NCI-H345 treated with DMSO at 0.1 percent for 48 hours (cell line): ENCODE results near the gene GNB2.

Experiments used
- DNase-seq: peaks from one replicate; lab custom pipeline; 2025; ENCODE audit not compliant: unreplicated experiment; lab: John Stamatoyannopoulos, UW

GNB2 gene

DNA sequence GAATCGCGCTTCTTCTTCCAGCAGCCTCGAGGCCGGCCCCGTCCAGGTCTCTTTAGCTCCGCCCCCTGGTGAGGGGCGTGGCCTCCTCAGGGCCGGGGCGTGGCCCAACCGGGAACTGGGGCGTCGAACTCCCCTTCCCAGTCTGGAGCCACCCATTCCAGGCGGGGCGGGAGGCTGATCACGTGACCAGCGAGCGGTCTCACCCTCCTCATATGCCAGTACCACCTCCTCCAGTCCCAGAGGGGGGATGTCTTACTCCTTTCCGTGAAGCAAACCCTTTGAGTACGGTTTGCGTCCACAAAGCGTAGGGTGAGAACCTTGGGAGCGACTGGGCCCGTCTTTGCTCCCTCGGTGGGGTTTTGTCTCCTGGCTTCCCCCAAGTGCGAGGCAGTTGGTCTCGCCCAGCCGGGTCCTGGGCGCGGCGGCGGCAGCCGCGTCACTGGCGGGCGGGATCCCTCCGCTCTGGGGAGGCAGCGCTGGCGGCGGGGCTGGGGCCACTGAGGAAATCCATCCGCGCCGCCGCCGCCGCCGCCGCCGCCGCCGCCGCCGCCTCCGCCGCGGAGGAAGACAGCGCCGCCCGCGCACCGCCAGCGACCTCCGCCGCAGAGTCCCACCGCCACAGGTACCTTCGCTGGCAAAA lies at the start of gene GNB2:
Gene GNB2 (plus strand): TSS at position 439 of the 640 bp plus-strand sequence. CDS start 2,526 bp downstream, outside the sequence.
- peak; percentile 95 for DNase-seq

DNA sequence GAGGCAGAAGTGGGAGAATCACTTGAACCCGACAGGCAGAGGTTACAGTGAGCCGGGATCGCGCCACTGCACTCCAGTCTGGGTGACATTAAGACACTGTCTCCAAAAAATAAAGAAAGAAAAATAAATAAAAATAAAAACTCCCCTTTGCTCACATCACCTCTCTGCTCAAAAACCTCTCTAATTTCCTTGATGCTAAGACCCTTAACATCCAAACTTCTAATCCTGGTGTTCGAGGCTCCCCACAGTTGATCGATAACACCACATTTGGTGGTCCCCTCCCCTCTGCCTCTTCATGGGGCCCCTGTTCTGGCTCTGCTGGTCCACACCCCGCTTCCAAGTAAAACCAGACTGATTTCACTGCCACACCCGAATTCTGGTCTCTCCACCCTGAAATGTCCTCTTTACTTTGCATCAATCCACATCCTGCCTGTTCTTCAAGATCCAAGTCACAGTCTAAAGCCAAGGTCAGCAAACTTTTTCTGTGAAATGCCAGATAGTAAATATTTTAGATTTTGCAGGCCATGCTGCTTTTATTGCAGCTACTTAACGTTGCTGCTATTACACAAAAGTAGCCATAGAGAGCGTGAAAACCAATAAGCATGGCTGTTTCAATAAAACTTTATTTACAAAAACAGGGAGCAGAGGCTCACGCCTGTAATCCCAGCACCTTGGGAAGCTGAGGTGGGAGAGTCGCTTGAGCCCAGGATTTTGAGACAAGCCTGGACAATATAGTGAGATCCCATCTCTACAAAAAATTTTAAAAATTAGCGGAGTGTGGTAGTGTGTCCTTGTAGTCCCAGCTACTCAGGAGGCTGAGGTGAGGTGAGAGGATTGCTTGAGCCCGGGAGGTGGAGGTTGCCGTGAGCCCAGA lies 49.4 kb upstream of the GNB2 start:
- no peak for DNase-seq

DNA sequence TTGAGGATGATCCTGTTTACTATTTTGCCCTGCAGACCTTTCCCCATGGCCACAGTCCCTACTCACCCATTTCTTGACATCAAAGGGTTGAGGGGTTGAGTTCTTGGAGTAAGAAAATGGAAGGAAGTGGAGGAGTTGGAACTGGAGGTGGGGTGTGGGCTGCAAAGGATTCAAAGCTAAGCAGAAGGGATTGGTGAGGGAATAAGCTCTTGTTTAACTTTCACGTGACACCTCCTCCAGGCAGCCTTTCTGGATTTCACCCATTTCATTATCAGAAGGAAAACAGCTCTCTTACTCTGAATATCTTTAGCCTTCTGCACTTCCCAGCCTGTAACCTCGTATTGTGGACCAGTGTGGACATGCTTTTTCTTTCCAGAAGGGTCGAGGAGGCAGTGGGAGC lies 47.5 kb upstream of the GNB2 start:
- no peak for DNase-seq

DNA sequence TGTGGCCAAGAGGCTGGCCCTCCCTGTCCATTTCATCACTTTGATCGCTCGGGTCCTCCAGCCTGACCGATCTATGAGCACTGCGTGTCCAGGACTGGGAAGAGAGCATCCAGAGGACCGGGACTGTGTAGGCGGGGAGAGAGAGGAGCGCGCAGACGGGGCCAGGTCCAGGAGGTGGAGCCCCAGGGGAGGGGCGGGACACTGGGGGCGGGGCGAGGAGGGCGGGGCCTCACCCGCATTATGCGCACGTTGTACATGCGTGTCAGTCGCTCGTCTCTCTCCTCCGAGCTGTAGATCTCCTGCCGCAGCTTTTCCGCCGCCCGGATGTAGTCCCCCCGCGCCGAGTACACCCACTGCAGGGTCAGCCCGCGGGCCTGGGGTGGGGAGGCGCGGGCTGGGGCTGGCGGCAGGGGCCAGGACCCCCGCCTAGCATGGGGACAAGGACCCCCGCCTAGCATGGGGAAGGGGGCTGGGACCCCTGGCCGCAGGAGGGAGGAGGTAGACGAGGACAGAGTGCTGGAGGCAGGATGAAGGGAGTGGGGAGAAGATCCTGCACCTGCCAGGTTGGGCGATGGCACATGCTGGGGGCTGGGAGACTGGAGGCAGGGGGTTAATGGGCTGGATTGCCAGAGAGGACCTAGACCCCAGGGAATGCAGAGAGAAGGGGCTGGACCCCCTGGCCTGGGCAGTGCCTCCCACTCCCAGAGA lies 46.9 kb upstream of the GNB2 start:
- DNase-seq, result peak; percentile 42

DNA sequence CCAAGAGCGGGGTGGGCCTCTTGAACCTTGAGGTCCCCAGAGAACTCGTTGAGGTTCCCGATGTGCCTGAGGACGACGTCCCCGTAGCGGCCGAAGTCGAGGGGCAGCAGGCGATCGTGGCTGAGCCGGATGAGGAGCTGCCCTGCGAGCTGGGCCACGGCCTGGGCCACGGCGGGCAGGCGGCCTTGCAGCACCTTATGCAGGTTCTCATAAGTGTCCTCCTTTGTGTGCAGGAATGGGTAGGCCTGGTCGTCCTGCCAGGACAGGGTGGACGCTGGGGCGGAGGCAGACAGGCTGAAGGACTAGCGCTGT lies 46.3 kb upstream of the GNB2 start:
- DNase-seq, result no peak

DNA sequence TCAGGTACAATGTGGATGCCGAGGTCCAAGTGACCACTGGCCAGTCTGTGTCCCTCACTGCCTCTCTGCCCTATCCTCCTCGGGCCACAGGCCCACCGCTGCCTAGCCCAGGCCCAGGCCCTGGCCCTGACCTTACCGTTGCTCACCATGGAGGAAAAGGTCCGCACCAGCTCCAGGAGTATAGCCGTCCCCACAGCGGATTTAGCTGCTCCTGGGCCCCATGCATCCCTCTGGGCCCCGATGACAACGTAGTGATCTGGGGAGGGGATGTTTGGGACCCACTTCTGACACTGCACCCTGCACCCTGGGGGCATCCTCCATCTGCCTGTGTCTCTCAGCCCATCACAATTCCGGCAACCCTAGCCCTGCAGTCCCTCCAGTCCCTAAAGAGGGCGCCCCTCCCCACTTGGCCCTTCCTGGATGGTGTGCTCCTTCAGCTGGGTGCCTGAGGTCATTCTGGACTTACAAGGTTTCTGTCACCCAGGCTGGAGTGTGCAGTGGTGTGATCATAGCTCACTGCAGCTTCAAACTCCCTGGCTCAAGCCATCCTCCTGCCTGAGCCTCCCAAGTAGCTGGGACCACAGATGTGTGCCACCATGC lies 44.3 kb upstream of the GNB2 start:
- no peak for DNase-seq

DNA sequence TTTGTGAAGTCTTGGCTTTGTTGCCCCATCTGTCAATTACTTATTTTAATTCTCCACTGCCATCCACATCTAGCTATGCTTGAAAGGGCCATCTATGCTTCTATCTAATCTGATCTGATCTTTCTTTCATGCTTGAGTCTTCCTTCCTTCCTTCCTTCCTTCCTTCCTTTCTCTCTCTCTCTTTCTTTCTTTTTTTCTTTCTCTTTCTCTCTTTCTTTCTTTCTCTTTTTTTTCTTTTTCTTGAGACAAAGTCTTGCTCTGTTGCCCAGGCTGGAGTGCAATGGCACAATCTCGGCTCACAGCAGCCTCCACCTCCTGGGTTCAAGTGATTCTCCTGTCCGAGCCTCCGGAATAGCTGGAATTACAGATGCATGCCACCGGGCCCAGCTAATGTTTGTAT lies 43.5 kb upstream of the GNB2 start:
- no peak for DNase-seq

DNA sequence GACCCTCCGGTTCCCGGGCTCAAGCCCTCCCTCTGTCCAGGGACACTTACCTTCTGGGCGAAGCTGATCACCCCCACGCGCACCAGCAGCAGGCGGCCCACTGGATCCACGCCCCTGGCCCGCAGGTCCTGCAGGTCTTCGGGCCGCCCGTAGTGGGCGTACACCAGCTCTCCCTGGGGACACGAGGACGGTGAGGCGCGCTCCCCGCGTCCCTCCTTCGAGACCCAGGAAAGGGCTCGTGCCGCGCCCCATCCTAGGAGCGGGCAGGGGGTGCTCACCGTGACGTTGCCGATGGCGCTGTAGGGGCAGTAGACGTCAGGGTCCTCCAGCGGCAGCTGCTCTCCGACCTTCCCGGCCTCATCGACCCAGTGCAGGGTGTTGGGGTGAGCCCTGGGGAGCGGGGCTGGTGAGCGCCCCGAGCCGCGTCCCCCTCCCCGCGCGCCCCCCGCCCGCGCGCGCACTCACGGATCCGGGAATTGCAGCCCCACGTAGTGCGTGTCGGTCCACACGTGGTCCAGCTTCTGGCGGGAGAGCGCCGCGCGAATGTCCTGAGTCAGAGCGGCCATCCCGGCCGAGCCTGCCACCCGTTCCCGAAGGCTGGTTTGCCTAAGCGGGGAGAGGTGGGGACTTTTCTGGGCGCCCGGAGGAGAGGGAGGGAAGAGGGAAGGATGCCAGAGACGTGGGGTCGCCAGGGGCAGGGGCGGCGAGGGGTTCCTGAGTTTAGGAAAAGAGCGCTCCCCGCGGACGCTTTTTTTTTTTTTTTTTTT lies 40.4 kb upstream of the GNB2 start:
- peak; percentile 20 for DNase-seq

DNA sequence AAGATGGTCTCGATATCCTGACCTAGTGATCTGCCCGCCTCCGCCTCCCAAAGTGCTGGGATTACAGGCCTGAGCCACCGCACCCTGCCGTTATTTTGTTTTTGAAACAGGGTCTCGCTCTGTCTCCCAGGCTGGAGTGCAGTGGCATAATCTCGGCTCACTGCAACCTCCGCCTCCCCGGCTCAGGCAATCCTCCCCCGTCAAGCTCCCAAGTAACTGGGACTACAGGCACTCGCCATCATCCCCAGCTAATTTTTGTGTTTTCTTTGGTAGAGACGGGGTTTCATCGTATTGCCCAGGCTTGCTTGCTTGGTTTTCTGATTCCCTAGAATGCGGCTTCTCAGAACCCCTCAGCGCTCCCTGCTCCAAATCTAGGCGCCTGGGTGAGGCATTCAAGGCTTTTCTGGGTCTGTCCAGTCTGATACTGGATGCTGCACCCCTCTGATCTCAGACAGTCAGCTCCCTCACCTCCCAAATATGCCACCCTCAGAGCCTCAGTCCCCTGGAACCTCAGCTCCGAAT lies 33.5 kb upstream of the GNB2 start:
- no peak for DNase-seq

DNA sequence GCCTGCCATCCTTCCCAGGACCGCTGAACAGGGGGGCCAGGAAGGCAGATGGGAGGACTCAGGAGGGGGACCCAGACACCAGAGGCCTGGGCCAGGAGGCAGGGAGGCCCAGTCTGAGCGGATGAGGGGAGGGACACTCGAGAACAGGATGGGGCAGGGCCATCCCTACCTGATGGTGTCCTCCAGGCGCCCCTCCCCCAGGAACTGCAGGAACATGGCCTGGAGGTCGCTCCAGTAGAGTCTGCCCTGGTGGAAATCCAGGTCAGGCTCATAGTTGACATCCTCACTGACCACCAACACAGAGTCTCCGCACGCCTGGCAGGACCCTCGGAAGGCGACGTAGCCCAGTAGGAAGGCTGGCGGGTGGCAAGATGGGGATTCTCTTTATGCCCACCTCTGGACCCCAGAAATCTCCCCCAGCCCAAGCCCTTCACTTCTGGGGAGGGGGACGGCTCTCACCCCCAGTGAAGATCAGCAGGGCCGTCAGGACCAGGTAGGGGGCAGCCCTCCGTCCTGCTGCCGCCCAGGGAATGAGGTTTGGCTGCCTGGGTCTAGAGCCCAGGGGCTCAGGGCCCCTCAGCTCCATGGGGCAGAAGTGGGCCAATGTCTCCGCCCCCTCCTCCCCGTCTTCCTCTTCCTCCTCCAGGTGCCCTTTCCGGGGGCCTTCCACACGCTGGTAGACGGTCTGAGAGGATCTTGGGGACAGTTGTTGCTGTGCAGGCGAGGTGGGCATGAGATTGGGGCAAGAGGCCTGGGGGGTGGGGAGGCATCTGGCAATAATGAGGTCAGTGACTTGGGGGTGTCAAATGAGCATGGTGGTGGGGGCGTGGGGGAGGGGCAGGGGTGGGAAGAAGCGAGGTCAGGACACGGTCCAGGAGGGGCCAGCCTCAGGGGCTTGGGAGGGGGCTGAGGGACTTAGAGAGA lies 32.8 kb upstream of the GNB2 start:
- DNase-seq, result no peak

DNA sequence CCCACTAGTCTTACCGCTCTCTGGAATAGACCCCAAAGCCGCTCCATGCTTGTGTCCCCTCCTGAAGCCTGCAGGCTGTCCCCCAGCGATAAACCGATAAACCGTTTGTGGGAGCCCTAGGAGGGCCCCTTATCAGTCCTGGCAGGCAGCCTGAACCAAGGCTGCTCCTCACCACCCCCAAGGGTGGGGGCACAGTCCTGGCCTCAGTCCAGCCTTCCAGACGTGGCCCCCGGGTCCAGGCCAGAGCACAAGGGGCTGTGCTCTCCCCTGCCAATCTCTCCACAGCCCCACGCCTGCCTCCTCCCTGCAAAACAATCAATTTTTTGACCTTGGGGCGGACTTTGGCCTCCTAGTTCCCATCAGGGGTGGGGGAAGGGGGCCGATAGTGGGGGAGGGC lies 32.1 kb upstream of the GNB2 start, which contains the start of gene TFR2:
Gene TFR2 (minus strand): TSS at position 90 of the 397 bp plus-strand sequence. CDS start 43 bp downstream, at position 47.
- DNase-seq, result no peak

DNA sequence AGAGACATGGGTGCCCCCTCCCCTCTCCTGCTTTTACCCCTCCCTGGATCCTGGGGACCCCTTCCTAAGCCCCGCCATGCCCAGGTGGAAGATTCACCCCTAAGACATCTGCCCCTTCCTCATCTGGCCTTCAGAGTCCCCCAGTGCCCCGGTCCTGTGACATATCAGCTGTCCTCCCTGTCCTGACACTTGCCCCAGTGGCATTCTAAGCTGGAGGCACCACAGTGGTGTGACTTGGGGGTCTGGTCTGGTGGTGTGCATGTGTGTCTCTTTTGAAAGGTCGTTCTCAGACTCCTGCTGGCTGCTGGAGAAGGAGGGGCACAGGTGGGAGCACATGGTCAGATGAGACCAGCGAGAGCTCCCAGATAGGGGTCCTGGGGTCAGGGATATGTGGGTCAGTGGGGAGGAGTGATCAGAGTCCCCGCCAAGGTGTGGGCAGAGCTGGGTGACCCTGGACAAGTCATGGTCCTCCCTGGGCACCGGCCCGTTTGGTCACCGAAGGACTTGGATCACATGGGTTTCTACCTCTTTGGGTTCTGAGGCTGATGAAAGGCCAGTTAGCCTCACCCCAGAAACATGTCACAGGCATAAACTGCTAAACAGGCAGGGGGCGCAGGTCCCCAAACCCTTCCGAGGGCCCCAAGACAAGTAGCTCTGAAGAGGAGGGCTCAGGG lies 31.5 kb upstream of the GNB2 start:
- no peak for DNase-seq

DNA sequence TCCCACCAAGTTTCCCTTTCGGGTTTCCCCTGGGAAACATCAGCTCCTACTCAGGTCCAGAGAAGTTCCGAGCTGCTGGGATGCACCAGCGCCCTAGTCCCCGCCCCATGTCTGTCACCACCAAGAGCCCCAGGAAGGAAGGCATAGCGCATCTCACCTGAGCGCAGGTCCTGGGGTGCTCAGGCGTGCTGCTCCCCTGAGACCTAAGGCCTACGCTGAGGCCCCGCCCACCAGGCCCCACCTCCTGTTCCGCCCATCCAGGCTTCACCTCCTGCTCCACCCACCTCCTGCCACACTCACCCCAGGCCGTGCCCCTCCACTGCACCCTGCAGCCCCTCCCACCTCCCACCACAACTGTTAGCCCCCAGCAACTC lies 31.0 kb upstream of the GNB2 start:
- DNase-seq, result no peak

DNA sequence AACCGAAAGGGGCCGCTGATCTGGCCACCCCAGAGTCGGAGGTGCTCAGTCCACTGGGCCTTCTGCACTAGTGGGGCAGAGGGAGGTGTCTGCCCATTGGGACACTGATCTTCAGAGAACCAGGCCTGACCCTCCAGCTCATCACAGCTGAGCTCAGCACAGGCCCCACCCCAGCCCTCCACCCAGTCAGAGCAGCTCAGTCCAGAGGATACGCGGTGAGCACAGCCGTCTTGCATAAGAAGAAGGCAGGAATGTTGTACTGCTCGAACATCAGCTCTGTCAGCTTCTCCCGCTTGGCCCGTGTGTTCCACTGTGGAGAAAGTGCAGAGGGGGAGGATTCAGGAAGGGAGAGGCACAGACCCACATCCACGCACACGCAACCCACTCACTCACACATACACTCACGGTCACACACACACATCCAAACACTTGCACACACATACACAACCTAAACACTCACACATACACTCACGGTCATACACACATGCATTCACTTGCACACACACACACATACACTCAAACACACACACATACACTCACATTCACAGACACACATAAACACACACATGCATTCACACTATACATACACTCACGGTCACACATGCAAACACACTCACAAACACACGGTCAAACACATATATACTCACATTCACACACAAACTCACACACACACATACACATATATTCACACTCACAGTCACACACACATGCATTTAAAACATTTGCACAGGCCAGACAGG lies 23.5 kb upstream of the GNB2 start:
- DNase-seq, result no peak

DNA sequence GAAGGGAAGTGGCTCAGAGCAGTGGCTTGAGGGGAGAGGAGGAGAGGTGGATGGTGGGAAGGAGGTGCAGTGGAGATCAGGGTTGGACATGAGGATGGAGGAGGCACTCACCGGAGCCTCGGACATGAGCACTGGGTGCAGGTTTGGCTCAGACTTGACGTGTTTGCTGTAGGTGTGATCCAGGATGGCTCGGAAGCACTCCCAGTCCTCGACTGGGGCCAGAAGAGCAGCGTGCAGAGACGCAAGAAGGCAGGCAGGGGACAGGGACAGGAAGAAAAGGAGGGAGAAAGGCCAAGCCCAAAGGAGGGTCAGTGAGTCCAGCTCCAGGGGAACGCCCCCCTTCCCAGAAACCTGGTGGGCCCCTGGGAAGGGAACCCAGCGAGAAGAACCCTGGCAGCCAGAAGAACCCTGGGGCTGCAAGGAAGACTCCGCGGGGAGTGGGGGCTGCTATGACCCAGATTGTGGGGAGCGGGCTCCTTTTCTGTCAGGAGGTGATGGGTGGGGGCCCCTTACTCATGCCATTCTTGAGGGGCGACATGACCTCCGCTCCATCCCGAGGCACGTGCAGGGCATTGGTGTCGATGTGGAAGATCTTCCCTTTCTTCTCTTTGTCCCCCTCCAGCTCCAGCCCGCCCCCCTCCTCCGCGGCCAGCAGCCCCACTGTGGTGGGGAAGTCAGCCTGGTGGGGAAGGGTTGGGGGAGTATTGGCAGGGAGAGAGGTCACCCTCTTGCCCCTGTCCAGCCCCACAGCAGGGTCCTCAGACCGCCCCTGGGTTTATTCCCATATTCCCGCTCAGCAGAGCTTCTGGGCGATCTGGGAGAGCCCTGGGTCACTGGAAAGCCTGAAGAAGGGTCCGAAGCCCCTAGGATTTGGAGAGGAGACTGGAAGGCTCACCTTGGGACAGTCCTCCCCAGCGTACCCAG lies 18.4 kb upstream of the GNB2 start:
- DNase-seq, result no peak

DNA sequence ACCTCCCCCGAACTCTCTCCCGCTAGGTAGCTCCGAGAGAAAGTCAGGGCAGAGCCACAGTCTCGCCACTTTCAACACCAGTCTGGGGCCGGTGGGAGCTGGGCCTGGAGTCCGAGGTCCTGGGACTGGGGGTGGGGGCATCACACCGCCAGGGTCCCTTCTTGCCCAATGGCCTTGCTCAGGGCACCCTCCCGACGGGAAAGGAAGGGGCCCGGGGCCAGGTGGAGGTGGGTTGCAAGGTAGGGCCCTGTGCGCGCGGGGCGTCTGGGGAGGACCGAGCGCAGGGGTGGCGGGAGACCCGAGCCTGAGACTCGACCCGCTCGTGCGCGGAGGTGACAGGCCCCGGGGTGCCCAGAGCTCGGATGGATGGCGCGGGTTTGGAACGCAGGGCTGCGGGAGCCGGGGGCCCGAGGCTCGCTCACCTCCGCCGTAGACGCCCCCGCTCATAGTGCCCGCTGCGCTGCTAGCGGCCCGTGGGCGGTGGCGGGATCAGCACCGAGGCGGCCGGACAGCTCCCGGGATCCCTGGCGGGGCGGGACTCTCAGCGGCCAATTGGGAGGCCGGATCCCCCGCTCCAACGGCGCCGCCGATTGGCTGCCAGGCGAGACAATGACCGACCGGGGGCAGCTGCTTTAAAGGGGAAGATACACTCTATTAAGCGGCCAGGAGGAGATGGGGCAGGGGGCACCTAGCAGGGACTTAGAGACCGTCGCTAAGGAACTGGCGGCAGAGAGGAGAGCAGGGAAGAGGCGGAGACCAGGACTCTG lies 17.4 kb upstream of the GNB2 start, which contains the start of gene ACTL6B:
Gene ACTL6B (minus strand): TSS at position 541 of the 767 bp plus-strand sequence. CDS start 94 bp downstream, at position 447.
- peak; percentile 80 for DNase-seq
